VCaP (cell line): ENCODE data around the gene SRSF11.

Experiments used
- H3K27ac ChIP-seq: fragments of 450-650 bp; 2 replicates; pipeline ENCODE4 v1.5.1; 2017
- CTCF ChIP-seq: fragments of 450-650 bp; conservative IDR thresholded peaks from 2 replicates; pipeline ENCODE4 v1.5.1; 2017; ENCODE audit warnings: mild to moderate bottlenecking, moderate library complexity

Gene SRSF11

GRCh38 chr1:70196333-70196732 is 24.8 kb upstream of the SRSF11 start:
- TF ChIP-seq CTCF, result no peak

GRCh38 chr1:70200065-70200464 is 21.1 kb upstream of the SRSF11 start:
- no peak overlapping the region for H3K27ac ChIP-seq
- TF ChIP-seq CTCF, result no peak

More at GRCh38 chr1:70196333-70196732, 24.8 kb upstream of the SRSF11 start:
- no peak overlapping the region for H3K27ac ChIP-seq

GRCh38 chr1:70202173-70202758 is 18.9 kb upstream of the SRSF11 start:
- no peak for TF ChIP-seq CTCF
- H3K27ac ChIP-seq, result no peak overlapping the region

- H3K27ac ChIP-seq, result no peak overlapping the region; the same call in 1 of the 2 replicates
- no peak for TF ChIP-seq CTCF
Observed at GRCh38 chr1:70204139-70204538, 17.0 kb upstream of the SRSF11 start.

- peak overlapping the region; percentile 83 for H3K27ac ChIP-seq
- no peak for TF ChIP-seq CTCF
Observed at GRCh38 chr1:70204600-70204999, 16.6 kb upstream of the SRSF11 start.

GRCh38 chr1:70205071-70205433 is 16.1 kb upstream of the SRSF11 start:
- TF ChIP-seq CTCF, result no peak
- H3K27ac ChIP-seq, result peak overlapping the region; percentile 83

GRCh38 chr1:70205434-70206118 is 15.6 kb upstream of the SRSF11 start, which contains the start of gene LRRC40:
Gene LRRC40, minus strand, starts transcription at chr1:70205579. Its CDS starts 39 bp downstream, at chr1:70205540.
- peak within 1 kb of the TSS; percentile 83 for H3K27ac ChIP-seq
- TF ChIP-seq CTCF, result no peak

GRCh38 chr1:70206833-70207232 is 14.3 kb upstream of the SRSF11 start:
- peak overlapping the region; percentile 83 for H3K27ac ChIP-seq
